HG02840 (cell line): ENCODE results near the gene SYCP3.
"Not testable (repeated sequence)": the region's sequence is repeated elsewhere in the genome, so short reads cannot be mapped to it uniquely, and the experiment has no call there.

Source experiments
- ATAC-seq: cut with Tn5 transposase; IDR thresholded peaks from one replicate; pipeline ENCODE4 v1.9.1; 2021; ENCODE audit warnings: mild to moderate bottlenecking, moderate library complexity, moderate number of reproducible peaks; ENCODE audit not compliant: unreplicated experiment, low FRiP score

Gene SYCP3

DNA sequence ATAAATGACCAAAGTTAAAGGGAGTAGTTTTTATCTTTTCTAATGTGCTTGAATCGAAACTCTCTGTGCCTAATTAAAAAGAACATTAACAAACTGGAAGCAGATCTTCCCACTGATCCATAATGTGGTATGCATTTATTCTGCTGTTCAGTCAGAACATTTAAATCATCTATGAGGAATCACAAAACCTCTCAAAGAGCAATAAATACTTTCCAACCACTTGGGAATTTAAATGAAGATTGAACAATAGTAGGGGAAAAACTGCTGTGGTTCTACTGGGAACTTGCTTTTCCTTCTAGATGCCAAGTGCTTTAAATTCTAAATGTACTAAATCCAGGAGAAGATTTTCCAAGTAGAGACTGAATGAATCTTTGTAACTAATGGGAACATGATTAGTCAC, 54.2 kb downstream of the SYCP3 start:
- no peak for ATAC-seq

- not testable (repeated sequence) for ATAC-seq
Measured at GRCh38 chr12:101681627-101682026, 57.6 kb downstream of the SYCP3 start.

DNA sequence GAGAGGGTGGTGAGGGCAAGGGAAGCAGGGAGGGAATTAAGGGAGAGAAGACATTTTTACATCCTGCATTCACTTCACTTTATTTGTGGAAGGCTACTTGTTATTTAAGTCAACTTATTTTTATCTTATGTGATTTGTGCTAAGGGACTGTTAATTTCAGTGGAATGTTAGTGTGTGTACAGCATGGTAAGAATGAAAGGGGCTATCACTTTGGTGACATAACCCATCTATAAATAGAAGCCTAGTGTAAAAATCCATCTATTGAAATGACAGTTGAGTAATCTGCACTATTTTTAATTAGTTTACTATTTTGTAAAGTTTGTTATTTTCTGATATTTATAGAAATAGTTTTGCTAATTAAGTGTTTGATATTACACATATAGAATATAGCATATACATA, 58.6 kb downstream of the SYCP3 start:
- no peak for ATAC-seq

- no peak for ATAC-seq
Measured at GRCh38 chr12:101680240-101680639, 59.0 kb downstream of the SYCP3 start.
